ENCODE results near the gene ATP6V0A4.
"Not testable (repeated sequence)": the region's sequence is repeated elsewhere in the genome, so short reads cannot be mapped to it uniquely, and the experiment has no call there.

The ATP6V0A4 gene

GRCh38 chr7:138801256-138801655 is 3.3 kb upstream of the ATP6V0A4 start:
- no peak for DNase-seq

GRCh38 chr7:138799336-138800000 is 1.5 kb upstream of the ATP6V0A4 start:
- no peak for DNase-seq

- no peak for DNase-seq
Observed at GRCh38 chr7:138798836-138799235, 840 bp upstream of the ATP6V0A4 start.

- DNase-seq, result not testable (repeated sequence)
Observed at GRCh38 chr7:138797046-138797445, 950 bp downstream of the ATP6V0A4 start.

- no peak for DNase-seq
Observed at GRCh38 chr7:138796038-138796615, 1.9 kb downstream of the ATP6V0A4 start.

GRCh38 chr7:138785587-138786437 is 12.2 kb downstream of the ATP6V0A4 start:
- no peak for DNase-seq

- no peak for DNase-seq
Observed at GRCh38 chr7:138784692-138785091, 13.3 kb downstream of the ATP6V0A4 start.

- no peak for DNase-seq
Observed at GRCh38 chr7:138781004-138781403, 17.0 kb downstream of the ATP6V0A4 start.

- DNase-seq, result no peak
Observed at GRCh38 chr7:138776166-138776833, 21.7 kb downstream of the ATP6V0A4 start.

GRCh38 chr7:138773817-138774216 is 24.2 kb downstream of the ATP6V0A4 start:
- DNase-seq, result no peak

GRCh38 chr7:138773176-138773575 is 24.8 kb downstream of the ATP6V0A4 start:
- no peak for DNase-seq

GRCh38 chr7:138770904-138771303 is 27.1 kb downstream of the ATP6V0A4 start:
- DNase-seq, result no peak

GRCh38 chr7:138768241-138768640 is 29.8 kb downstream of the ATP6V0A4 start:
- no peak for DNase-seq

- DNase-seq, result no peak
Observed at GRCh38 chr7:138756591-138757242, 41.3 kb downstream of the ATP6V0A4 start.

- DNase-seq, result no peak
Observed at GRCh38 chr7:138755842-138756590, 42.0 kb downstream of the ATP6V0A4 start.

- no peak for DNase-seq
Observed at GRCh38 chr7:138755331-138755747, 42.7 kb downstream of the ATP6V0A4 start.

- no peak for DNase-seq
Observed at GRCh38 chr7:138753610-138754009, 44.4 kb downstream of the ATP6V0A4 start.

GRCh38 chr7:138753150-138753518 is 44.9 kb downstream of the ATP6V0A4 start:
- DNase-seq, result no peak

GRCh38 chr7:138752518-138753149 is 45.4 kb downstream of the ATP6V0A4 start:
- peak; percentile 67 for DNase-seq

GRCh38 chr7:138750901-138751464 is 47.0 kb downstream of the ATP6V0A4 start:
- no peak for DNase-seq

- DNase-seq, result no peak
Observed at GRCh38 chr7:138750473-138750872, 47.5 kb downstream of the ATP6V0A4 start.
